Lower leg skin (tissue), 3 donors: Measurements from ENCODE around the gene SASH1.

ENCODE experiments used
- POLR2A ChIP-seq, 2 donors: fragments of 450-650 bp; IDR thresholded peaks; one replicate each; pipeline ENCODE4 v1.6.1; 2016 to 2017; ENCODE audit warnings: antibody characterized with exemption in 2 of 2, mild to moderate bottlenecking in 1 of 2, moderate library complexity in 1 of 2
- TF ChIP-seq, protein P1 (sequence below), 3 donors: fragments of 450-650 bp; IDR thresholded peaks; one replicate each; pipeline ENCODE4 v1.5.1; 2016; ENCODE audit warnings: antibody characterized with exemption in 3 of 3, mild to moderate bottlenecking in 3 of 3, moderate library complexity in 2 of 3

DNA sequence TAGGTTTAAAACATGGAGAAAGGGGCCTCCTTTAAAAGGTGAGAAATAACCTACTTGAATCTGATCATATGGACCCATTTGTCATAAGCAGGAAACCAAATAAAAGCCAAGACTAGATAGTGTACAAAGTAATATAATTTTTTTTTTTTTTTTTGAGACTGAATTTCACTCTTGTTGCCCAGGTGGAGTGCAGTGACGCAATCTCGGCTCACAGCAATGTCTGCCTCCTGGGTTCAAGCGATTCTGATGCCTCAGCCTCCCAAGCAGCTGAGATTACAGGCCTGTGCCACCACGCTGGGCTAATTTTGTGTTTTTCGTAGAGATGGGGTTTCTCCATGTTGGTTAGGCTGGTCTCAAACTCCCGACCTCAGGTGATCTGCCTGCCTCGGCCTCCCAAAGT is 89.2 kb downstream of the SASH1 start:
- TF ChIP-seq, protein P1, sequence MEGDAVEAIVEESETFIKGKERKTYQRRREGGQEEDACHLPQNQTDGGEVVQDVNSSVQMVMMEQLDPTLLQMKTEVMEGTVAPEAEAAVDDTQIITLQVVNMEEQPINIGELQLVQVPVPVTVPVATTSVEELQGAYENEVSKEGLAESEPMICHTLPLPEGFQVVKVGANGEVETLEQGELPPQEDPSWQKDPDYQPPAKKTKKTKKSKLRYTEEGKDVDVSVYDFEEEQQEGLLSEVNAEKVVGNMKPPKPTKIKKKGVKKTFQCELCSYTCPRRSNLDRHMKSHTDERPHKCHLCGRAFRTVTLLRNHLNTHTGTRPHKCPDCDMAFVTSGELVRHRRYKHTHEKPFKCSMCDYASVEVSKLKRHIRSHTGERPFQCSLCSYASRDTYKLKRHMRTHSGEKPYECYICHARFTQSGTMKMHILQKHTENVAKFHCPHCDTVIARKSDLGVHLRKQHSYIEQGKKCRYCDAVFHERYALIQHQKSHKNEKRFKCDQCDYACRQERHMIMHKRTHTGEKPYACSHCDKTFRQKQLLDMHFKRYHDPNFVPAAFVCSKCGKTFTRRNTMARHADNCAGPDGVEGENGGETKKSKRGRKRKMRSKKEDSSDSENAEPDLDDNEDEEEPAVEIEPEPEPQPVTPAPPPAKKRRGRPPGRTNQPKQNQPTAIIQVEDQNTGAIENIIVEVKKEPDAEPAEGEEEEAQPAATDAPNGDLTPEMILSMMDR (IDR thresholded peaks at IDR 0.05), result no peak
- TF ChIP-seq POLR2A (IDR thresholded peaks at IDR 0.05), result no peak
